Activated B cell treated with CpG ODN at 0.5 μM for 24 hours (primary cell): ENCODE results near the gene LIPA. TPM values are rescaled to one million over a fixed set of nuclear protein-coding genes. Genes with fewer than 3 reads are reported as not detected.

Experiments
- ATAC-seq: fragments of 200-7000 bp; cut with Tn5 transposase; one replicate; pipeline ENCODE4 v1.10.0; 2021; ENCODE audit warnings: low read depth, mild to moderate bottlenecking, moderate library complexity
- CTCF ChIA-PET: fragments of 350-600 bp; sonication (Branson Sonifier 250); formaldehyde crosslinking; loops from one replicate; lab custom pipeline; 2021; ENCODE audit warnings: antibody characterized with exemption; lab: Charles Lee
- POLR2A ChIA-PET: fragments of 350-600 bp; sonication (Branson Sonifier 250); formaldehyde crosslinking; loops from one replicate; lab custom pipeline; 2021; ENCODE audit warnings: antibody characterized with exemption; lab: Charles Lee
- DNase-seq: peaks from one replicate; pipeline ENCODE4 v3.0.0; 2022
- H3K27ac Mint-ChIP-seq: one replicate; pipeline ENCODE4 v1.8.0; 2020; ENCODE audit warnings: mixed read lengths
- H3K27me3 Mint-ChIP-seq: one replicate; pipeline ENCODE4 v1.8.0; 2021; ENCODE audit warnings: mixed read lengths
- H3K36me3 Mint-ChIP-seq: one replicate; pipeline ENCODE4 v1.8.0; 2021; ENCODE audit warnings: low read depth, mixed read lengths
- H3K4me1 Mint-ChIP-seq: one replicate; pipeline ENCODE4 v1.8.0; 2021; ENCODE audit warnings: mixed read lengths
- H3K4me3 Mint-ChIP-seq: one replicate; pipeline ENCODE4 v1.8.0; 2020; ENCODE audit warnings: mild to moderate bottlenecking, mixed read lengths
- H3K9me3 Mint-ChIP-seq: one replicate; pipeline ENCODE4 v1.8.0; 2020; ENCODE audit warnings: mixed read lengths
- CTCF ChIP-seq: fragments of 200-600 bp; IDR thresholded peaks from one replicate; pipeline ENCODE4 v1.8.0; 2022; ENCODE audit warnings: antibody characterized with exemption, mild to moderate bottlenecking
- intact Hi-C: fragments of 100-400 bp; cut with micrococcal nuclease; formaldehyde crosslinking; loops from one replicate; pipeline ENCODE4 v1.15.1; 2024
- total RNA-seq: library from RNA; stranded (reverse); gene quantifications from 2 replicates; pipeline ENCODE4 v1.2.3, GENCODE V29; 2022

The LIPA gene
- total RNA-seq, 1 donor from 2014 or later = 32.8 TPM

GRCh38 chr10:89283025-89283935, 31.7 kb upstream of the LIPA start:
- ChIA-PET POLR2A (no interaction called here), CTCF (interaction anchor here (1.9 kb wide), 1 partner anchor 86 kb away, joined by 5 read pairs; no protein-coding TSS in a partner anchor)
- H3K4me3 Mint-ChIP-seq = no peak overlapping the region
- ATAC-seq (no peak), DNase-seq (no peak)
- no peaks in the 10 kb centered on the region for H3K36me3 Mint-ChIP-seq
- intact Hi-C loops = no loop called here
- no peak overlapping the region for H3K27ac Mint-ChIP-seq
- no peaks in the 10 kb centered on the region for H3K9me3 Mint-ChIP-seq
- H3K4me1 Mint-ChIP-seq = peaks cover 3% of the 10 kb centered on the region
- H3K27me3 Mint-ChIP-seq = peaks cover 5% of the 10 kb centered on the region
- no peak for TF ChIP-seq CTCF

DNA sequence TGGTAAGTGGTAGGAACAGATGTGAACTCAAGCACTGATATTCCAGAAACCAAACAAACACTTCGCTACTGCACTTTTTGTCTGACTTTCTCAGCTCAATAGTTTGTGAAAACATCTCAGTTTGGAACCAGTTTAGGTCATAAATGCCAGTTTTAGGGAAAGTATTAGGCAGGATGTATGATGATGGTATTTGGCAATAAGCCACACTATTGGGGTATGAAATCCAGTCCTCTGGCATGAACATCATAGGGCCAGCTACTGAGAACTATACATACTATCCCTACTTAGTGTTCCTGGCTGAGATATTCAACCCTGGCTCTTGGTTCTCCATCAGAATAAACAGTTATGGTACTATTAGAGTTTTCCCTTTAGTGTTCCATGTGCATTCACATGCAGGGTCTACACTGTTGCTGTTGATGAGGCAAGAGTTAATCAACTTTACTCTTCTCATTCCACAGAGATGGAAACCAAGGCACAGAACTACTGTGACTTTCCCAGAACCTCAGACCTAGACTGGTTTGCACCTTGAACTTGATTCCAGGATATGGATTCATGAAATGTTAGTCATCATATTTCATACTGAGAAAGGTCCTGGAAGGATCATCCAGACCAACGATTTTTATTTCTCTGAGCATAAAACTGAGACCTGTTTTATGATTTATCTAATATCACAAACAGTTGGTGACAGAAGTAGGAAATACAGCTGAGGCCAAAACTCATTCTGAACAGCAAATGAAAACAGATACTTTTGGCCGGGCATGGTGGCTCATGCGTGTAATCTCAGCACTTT, 30.2 kb upstream of the LIPA start:
- intact Hi-C loops = no loop called here
- Mint-ChIP-seq H3K4me3 (no peak overlapping the region), H3K9me3 (no peaks in the 10 kb centered on the region), H3K4me1 (peaks cover 3% of the 10 kb centered on the region), H3K36me3 (no peaks in the 10 kb centered on the region), H3K27me3 (peaks cover 5% of the 10 kb centered on the region), H3K27ac (no peak overlapping the region)
- ChIA-PET POLR2A (no interaction called here), CTCF (no interaction called here)
- DNase-seq = no peak
- TF ChIP-seq CTCF = no peak
- ATAC-seq = no peak

DNA sequence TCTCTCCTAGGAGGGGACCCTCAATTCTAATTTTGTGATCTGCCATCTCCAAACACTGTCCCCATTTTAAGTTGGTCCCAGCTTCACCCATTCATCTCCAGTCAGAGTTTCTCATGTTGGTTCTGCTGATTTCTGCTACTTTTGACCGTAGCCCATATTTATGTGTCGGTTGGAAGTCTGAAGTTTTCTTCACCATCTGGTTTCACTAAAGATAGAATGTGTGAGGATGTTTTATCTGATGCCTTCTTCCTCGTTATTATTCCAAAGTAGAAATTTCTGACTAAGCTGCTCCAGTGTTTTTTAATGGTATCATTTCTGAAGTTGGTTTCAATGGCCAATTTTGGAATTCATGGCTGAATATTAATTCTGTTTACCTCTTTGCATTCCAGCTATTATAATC, 28.9 kb upstream of the LIPA start:
- no peak for TF ChIP-seq CTCF
- DNase-seq (no peak), ATAC-seq (no peak)
- Mint-ChIP-seq H3K36me3 (no peaks in the 10 kb centered on the region), H3K9me3 (no peaks in the 10 kb centered on the region), H3K4me1 (peaks cover 3% of the 10 kb centered on the region), H3K4me3 (no peak overlapping the region), H3K27ac (no peak overlapping the region), H3K27me3 (no peaks in the 10 kb centered on the region)
- ChIA-PET CTCF (no interaction called here), POLR2A (no interaction called here)
- intact Hi-C loops = no loop called here

- Mint-ChIP-seq H3K27ac (no peak overlapping the region), H3K4me1 (peaks cover 3% of the 10 kb centered on the region), H3K36me3 (no peaks in the 10 kb centered on the region), H3K4me3 (no peak overlapping the region), H3K27me3 (no peaks in the 10 kb centered on the region), H3K9me3 (no peaks in the 10 kb centered on the region)
- no peak for ATAC-seq
- ChIA-PET POLR2A (no interaction called here), CTCF (no interaction called here)
- TF ChIP-seq CTCF = no peak
- intact Hi-C loops = no loop called here
- no peak for DNase-seq
Measured at GRCh38 chr10:89279421-89279869, 27.9 kb upstream of the LIPA start.

DNA sequence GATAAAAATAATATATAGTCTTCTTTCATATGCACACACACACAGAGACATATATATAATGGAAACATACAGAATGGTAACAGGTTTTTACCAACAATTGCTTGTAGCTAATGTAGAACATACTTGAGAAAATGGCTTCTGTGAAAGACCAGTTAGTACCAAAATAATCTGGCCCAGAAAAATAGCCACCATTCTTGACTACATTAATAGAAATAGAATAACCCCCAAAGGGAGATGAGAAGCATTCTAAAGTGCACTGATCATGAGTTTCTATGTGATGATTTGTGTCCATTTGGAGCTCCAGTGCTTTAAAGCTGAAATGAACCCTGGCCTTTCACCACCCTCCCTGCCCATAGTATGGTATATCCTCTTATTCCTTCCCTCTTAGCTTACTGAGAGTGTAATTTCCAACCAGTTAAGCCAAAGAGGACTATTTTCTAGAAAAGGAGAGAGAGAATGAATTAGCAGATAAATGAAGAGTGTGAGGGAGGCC, 27.4 kb upstream of the LIPA start:
- Mint-ChIP-seq H3K27ac (no peak overlapping the region), H3K36me3 (no peaks in the 10 kb centered on the region), H3K4me1 (peaks cover 3% of the 10 kb centered on the region), H3K4me3 (no peak overlapping the region), H3K9me3 (no peaks in the 10 kb centered on the region), H3K27me3 (peaks cover under 1% of the 10 kb centered on the region)
- POLR2A ChIA-PET = no interaction called here
- no peak for ATAC-seq
- no peak for DNase-seq
- CTCF ChIA-PET = no interaction called here
- no peak for TF ChIP-seq CTCF
- intact Hi-C loops = no loop called here
